ENCODE data around the gene JOSD1. TPM values are rescaled to one million over a fixed set of nuclear protein-coding genes. Genes with fewer than 3 reads are reported as not detected.

The JOSD1 gene
- total and polyA plus RNA-seq, 4 donors = 3.4 to 20.6 (median 14.7) TPM

- WGBS = 85% methylated on average over 21 of the region's 21 CpGs
- no peak overlapping the region for H3K4me3 ChIP-seq (ENCODE audit: low read depth in 1 of 3, low read length in 3 of 3)
- DNase-seq (ENCODE audit: low spot score) = no peak
- peaks cover 53 to 73% (median 58%) of the 10 kb centered on the region in 4 donors for H3K36me3 ChIP-seq (ENCODE audit: control insufficient read depth in 4 of 4, insufficient read depth in 3 of 4, low read depth in 1 of 4, low read length in 3 of 4)
- H3K27me3 ChIP-seq (ENCODE audit: control insufficient read depth in 4 of 4, insufficient read depth in 4 of 4, low read length in 3 of 4) = no peaks in the 10 kb centered on the region
- H3K9me3 ChIP-seq (ENCODE audit: control insufficient read depth in 4 of 4, low read length in 3 of 4) = no peaks in the 10 kb centered on the region
- TF ChIP-seq, protein P1, sequence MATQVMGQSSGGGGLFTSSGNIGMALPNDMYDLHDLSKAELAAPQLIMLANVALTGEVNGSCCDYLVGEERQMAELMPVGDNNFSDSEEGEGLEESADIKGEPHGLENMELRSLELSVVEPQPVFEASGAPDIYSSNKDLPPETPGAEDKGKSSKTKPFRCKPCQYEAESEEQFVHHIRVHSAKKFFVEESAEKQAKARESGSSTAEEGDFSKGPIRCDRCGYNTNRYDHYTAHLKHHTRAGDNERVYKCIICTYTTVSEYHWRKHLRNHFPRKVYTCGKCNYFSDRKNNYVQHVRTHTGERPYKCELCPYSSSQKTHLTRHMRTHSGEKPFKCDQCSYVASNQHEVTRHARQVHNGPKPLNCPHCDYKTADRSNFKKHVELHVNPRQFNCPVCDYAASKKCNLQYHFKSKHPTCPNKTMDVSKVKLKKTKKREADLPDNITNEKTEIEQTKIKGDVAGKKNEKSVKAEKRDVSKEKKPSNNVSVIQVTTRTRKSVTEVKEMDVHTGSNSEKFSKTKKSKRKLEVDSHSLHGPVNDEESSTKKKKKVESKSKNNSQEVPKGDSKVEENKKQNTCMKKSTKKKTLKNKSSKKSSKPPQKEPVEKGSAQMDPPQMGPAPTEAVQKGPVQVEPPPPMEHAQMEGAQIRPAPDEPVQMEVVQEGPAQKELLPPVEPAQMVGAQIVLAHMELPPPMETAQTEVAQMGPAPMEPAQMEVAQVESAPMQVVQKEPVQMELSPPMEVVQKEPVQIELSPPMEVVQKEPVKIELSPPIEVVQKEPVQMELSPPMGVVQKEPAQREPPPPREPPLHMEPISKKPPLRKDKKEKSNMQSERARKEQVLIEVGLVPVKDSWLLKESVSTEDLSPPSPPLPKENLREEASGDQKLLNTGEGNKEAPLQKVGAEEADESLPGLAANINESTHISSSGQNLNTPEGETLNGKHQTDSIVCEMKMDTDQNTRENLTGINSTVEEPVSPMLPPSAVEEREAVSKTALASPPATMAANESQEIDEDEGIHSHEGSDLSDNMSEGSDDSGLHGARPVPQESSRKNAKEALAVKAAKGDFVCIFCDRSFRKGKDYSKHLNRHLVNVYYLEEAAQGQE (IDR thresholded peaks at IDR 0.05) = no peak
- TF ChIP-seq HNF4G (IDR thresholded peaks at IDR 0.05) (no peak), SP1 (IDR thresholded peaks at IDR 0.05) (no peak), CTCF (IDR thresholded peaks at IDR 0.05; ENCODE audit: low read depth, low read length, missing input control) (no peak), FOXA2 (IDR thresholded peaks at IDR 0.05) (no peak)
- H3K27ac ChIP-seq (ENCODE audit: low read depth in 1 of 2, low read length in 2 of 2) = no peak overlapping the region
- H3K9ac ChIP-seq (ENCODE audit: low read depth in 1 of 2, low read length in 2 of 2) = no peak overlapping the region
- peaks cover 21 to 51% (median 39%) of the 10 kb centered on the region in 4 donors for H3K4me1 ChIP-seq (ENCODE audit: control insufficient read depth in 4 of 4, insufficient read depth in 4 of 4, low read length in 3 of 4)
These were observed 36.7 kb upstream of the JOSD1 start for GRCh38 chr22:38737302-38738060.

GRCh38 chr22:38736257-38736570, 35.5 kb upstream of the JOSD1 start:
- H3K9ac ChIP-seq (ENCODE audit: low read depth in 1 of 2, low read length in 2 of 2) = no peak overlapping the region
- 93% methylated on average over 7 of the region's 7 CpGs for WGBS

More at GRCh38 chr22:38736257-38736570, 35.5 kb upstream of the JOSD1 start:
- Histone ChIP-seq H3K4me3 (ENCODE audit: low read depth in 1 of 3, low read length in 3 of 3) (no peak overlapping the region), H3K27me3 (ENCODE audit: control insufficient read depth in 4 of 4, insufficient read depth in 4 of 4, low read length in 3 of 4) (no peaks in the 10 kb centered on the region), H3K9me3 (ENCODE audit: control insufficient read depth in 4 of 4, low read length in 3 of 4) (no peaks in the 10 kb centered on the region), H3K36me3 (ENCODE audit: control insufficient read depth in 4 of 4, insufficient read depth in 3 of 4, low read depth in 1 of 4, low read length in 3 of 4) (peaks cover 45 to 63% (median 47%) of the 10 kb centered on the region in 4 donors), H3K4me1 (ENCODE audit: control insufficient read depth in 4 of 4, insufficient read depth in 4 of 4, low read length in 3 of 4) (peaks cover 27 to 64% (median 50%) of the 10 kb centered on the region in 4 donors), H3K27ac (ENCODE audit: low read depth in 1 of 2, low read length in 2 of 2) (no peak overlapping the region)
- no peak for TF ChIP-seq MAX (IDR thresholded peaks at IDR 0.05)
- no peak for TF ChIP-seq FOXA2 (IDR thresholded peaks at IDR 0.05)
- no peak for TF ChIP-seq ATF3 (IDR thresholded peaks at IDR 0.05)
- no peak for TF ChIP-seq NR2F2 (IDR thresholded peaks at IDR 0.05)
- no peak for TF ChIP-seq YY1 (IDR thresholded peaks at IDR 0.05)
- no peak for TF ChIP-seq SP1 (IDR thresholded peaks at IDR 0.05)
- DNase-seq (ENCODE audit: low spot score) = no peak

All from liver (tissue), 9 donors.